Measurements from ENCODE around the gene CDH16.

Gene CDH16

GRCh38 chr16:66926171-66926947 lies 7.7 kb upstream of the CDH16 start:
- no peak for FAIRE-seq

DNA sequence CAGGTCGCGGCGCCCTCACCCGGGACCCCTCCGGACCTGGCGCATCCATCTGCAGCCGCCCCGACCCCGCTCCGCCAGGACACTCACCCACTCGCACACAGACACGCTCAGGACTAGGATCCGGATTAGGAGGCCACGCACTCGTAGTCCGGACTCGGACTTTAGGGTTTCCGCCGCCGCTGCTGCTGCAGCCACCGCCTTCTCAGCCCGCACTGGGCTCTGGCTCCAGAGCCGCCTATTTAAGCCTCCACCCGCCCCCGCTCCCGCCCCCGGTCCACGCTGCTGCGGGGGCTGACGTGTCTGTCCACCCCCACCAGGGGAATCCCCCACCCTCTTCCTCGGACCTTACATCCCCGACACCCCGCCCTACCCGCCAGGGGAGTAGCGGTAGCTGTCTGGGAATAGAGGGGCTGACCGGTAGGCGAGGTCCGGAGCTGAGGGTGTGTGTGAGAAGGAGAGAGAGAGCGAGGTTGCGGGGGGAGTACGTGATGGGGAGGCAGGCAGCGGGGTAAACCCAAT lies 6.7 kb upstream of the CDH16 start, which contains the start of gene RRAD:
RRAD (minus strand) TSS at position 214 of the 519 bp plus-strand sequence. CDS start 356 bp downstream, outside the sequence.
- no peak for FAIRE-seq

DNA sequence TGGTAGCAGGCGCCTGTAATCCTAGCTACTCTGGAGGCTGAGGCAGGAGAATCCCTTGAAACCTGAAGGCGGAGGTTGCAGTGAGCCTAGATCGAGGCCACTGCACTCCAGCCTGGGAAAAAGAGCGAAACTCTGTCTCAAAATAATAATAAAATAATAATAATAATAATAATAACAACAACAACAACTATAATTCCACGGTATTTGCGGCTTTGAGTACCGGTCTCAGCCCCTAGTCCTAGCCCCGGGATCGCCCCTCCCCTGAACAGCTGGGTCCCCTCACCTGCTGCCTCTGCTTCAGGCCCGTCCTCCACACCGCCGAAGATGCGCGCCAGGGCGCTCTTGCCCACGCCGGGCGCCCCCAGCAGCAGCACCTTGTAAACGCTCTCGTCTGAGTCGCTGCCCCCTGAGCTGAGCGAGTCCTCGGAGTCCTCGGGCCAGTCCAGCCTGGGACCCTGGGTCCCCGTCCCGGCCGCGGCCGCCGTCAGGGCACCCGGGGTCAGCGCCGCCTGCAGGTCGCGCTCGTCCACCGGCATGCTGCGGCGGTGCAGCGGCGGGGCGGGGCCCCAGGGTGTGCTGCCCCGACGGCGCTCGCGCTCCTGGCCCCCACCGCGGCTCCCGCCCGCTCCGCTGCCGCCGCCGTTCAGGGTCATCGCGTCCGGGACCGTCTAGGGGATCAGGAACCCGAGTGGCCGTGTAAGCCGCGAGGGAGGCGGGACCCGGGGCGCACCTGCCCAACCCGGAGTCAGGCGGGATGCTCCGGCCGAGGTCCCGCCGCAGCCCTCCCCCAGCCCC lies 6.0 kb upstream of the CDH16 start:
- FAIRE-seq, result no peak

- FAIRE-seq, result no peak
Measured at GRCh38 chr16:66923866-66924265, 5.2 kb upstream of the CDH16 start.

DNA sequence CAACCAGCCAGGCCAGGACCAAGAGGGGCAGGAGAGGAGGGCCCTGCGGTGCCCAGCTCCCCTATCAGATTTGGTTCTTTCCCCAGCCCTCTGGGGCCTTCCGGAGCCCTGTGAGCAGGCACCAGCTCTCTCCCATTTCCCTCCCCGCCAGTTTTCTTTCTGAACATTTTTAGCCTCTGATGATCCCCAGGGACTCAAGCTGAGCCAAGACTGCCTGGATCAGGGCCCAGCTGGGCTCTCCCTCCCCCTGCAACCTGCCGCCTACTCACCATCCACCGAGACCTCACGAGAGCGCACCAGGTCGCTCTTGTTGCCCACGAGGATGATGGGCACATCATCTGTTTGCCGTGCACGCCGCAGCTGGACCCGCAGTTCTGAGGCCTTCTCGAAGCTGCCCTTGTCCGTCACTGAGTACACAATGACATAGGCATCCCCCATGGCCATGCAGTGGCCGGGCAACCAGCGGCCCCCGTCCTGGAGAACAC lies 4.6 kb upstream of the CDH16 start:
- no peak for FAIRE-seq

GRCh38 chr16:66921729-66922450 lies 3.2 kb upstream of the CDH16 start:
- FAIRE-seq, result no peak

- no peak for FAIRE-seq
Measured at GRCh38 chr16:66920924-66921680, 2.4 kb upstream of the CDH16 start.

- no peak for FAIRE-seq
Measured at GRCh38 chr16:66920299-66920590, 1.6 kb upstream of the CDH16 start.

DNA sequence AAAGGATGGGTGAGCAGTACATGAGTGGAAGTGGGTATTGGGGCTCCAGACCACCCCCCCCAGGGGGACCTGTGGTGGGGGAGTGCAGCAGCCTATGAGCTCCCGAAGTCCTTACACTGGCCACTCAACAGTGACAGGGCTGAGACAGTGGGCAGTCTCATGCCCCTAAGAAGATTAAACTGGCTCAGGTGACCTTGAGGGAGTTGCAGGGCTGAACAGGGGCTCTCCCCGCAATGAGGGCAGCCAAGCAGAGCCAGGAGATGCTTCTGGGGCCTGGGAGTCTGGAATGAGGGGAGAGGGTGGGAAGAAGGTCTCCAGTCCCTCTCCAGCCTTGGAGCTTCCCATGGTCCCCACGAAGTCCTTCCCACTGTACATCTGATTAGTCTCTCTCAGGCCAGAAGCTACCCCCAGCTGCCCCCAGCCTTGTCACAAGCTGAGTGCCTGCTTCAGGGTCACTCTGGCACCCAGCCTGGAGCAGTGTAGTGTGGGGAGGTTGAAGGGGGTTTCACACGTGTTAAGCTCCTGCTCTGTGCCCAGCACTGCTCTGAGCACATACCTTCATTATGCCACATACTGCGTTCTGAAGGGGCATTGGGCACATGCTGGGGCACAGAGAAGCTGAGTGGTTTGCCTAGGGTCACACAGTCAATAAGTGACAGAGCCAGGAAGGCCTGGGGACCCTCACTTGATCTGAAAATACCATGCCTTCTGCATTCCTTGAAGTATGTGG lies 1.0 kb upstream of the CDH16 start:
- FAIRE-seq, result no peak

GRCh38 chr16:66918355-66918754 lies 330 bp downstream of the CDH16 start:
- FAIRE-seq, result no peak

DNA sequence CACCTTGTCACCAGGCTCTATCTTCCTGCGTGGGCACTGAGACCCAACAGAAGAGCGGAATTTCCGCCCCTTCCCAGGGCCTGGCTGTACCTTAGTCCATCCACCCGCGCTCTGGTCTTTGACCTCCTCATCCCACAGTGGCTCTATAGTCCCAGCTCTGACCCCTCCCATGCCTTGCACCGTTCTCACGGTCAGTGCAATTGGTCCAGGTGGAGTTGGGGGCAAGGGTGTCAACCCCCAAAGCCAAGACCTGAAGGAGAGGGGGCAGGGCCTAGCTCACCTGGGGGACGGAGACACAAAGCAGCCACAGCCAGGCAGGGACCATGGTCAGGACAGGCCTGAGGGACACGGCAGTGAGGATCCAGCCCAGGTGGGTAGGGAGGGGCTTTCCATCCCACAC lies 944 bp downstream of the CDH16 start:
- no peak for FAIRE-seq

- no peak for FAIRE-seq
Measured at GRCh38 chr16:66916518-66916917, 2.2 kb downstream of the CDH16 start.

- FAIRE-seq, result no peak
Measured at GRCh38 chr16:66915041-66915440, 3.6 kb downstream of the CDH16 start.

DNA sequence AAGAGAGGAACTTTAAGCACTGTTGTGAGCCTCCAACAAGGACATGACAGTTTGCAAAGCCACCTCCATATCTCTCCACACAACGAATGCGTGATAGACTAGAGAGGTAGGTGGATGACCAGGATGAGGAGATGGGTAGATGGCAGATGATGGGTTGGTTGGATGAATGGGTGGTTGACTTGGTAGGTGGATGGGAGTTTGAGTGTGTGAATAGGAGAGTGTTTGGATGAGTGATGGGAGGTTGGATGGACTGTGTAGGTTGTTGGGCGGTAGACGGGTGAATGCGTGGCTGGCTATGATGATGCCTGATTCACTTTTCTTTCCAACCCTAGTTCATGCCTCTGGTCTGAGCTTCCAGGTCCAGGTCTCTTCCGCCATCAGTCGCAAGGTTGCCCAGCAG lies 4.1 kb downstream of the CDH16 start:
- no peak for FAIRE-seq

DNA sequence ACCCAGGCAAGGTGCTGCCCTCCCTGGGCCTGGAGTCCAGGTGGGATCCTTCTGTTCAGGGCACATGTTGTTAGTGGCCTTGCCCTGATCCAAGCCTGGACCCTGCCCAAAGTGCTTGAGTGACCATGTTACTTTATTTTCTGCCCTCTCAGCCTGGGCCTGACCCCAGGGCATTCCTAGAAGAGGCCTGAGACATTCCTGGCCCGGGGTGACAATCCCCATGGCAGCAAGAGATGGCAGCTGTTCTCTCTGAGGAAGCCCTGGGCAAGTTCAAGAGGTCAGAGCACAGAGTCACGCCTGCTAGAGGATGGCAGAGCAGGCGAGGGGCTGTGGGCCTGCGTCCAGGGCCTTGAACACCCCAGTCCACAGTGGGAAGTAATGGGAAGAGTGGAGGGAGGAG lies 5.0 kb downstream of the CDH16 start:
- FAIRE-seq, result no peak

- no peak for FAIRE-seq
Measured at GRCh38 chr16:66913081-66913480, 5.6 kb downstream of the CDH16 start.

GRCh38 chr16:66911801-66912200 lies 6.9 kb downstream of the CDH16 start:
- no peak for FAIRE-seq

- FAIRE-seq, result no peak
Measured at GRCh38 chr16:66911112-66911511, 7.6 kb downstream of the CDH16 start.

- FAIRE-seq, result no peak
Measured at GRCh38 chr16:66910175-66910940, 8.3 kb downstream of the CDH16 start.

GRCh38 chr16:66908762-66909559 lies 9.7 kb downstream of the CDH16 start:
- FAIRE-seq, result no peak

Measured in TTC549 (cell line).